Panc1 (cell line): ENCODE results near the gene PLEKHG4B. TPM values are rescaled to one million over a fixed set of nuclear protein-coding genes. Genes with fewer than 3 reads are reported as not detected.

Source experiments
- ATAC-seq: fragments of 200-7000 bp; cut with Tn5 transposase; 2 replicates; pipeline ENCODE4 v1.9.1; 2020; ENCODE audit warnings: mild to moderate bottlenecking, moderate library complexity
- BruUV-seq: library from RNA; stranded (reverse); fragments of 400-500 nt; replicated peaks from 2 replicates; lab custom pipeline; 2021; lab: Mats Ljungman, UMichigan
- CTCF ChIA-PET: fragments of 300-600 bp; sonication (Branson Sonifier 250); formaldehyde crosslinking; loops from one replicate; lab custom pipeline; 2022; ENCODE audit warnings: antibody characterized with exemption; lab: Charles Lee
- POLR2A ChIA-PET: fragments of 300-600 bp; sonication (Branson Sonifier 250); formaldehyde crosslinking; loops from one replicate; lab custom pipeline; 2022; ENCODE audit warnings: antibody characterized with exemption; lab: Charles Lee
- DNase-seq: peaks from one replicate; pipeline ENCODE4 v3.0.0-alpha.2; 2010; ENCODE audit warnings: low read depth, low spot score
- H3K27ac ChIP-seq: 2 replicates; pipeline ENCODE4 v1.5.1; 2011; ENCODE audit warnings: mild to moderate bottlenecking, low read length, inconsistent platforms
- H3K27me3 ChIP-seq: fragments of 200-500 bp; sonication (Bioruptor generic); 2 replicates; pipeline ENCODE4 v1.6.0; 2014; ENCODE audit warnings: low read length, inconsistent platforms; ENCODE audit not compliant: control insufficient read depth, insufficient read depth
- H3K36me3 ChIP-seq: fragments of 200-500 bp; sonication (Bioruptor generic); 2 replicates; pipeline ENCODE4 v1.5.1; 2014; ENCODE audit warnings: inconsistent platforms, mild to moderate bottlenecking, low read length, moderate library complexity; ENCODE audit not compliant: control insufficient read depth, insufficient read depth
- H3K4me1 ChIP-seq: 2 replicates; pipeline ENCODE4 v1.5.1; 2011; ENCODE audit warnings: inconsistent platforms, mild to moderate bottlenecking, low read length, moderate library complexity; ENCODE audit not compliant: control insufficient read depth, insufficient read depth
- H3K4me3 ChIP-seq, 2 experiments: 2 replicates each; pipeline ENCODE4 v1.5.1; 2011 to 2012; ENCODE audit warnings: low read depth in 2 of 2, low read length in 2 of 2, mild to moderate bottlenecking in 2 of 2, inconsistent platforms in 1 of 2, moderate library complexity in 1 of 2
- H3K9me3 ChIP-seq: fragments of 200-500 bp; sonication (Bioruptor generic); 2 replicates; pipeline ENCODE4 v1.5.1; 2014; ENCODE audit warnings: low read depth, mild to moderate bottlenecking, inconsistent platforms, low read length, moderate library complexity; ENCODE audit not compliant: control insufficient read depth, insufficient read depth
- CTCF ChIP-seq: fragments of 450-650 bp; IDR thresholded peaks from 2 replicates; pipeline ENCODE4 v1.5.1; 2017; ENCODE audit warnings: mild to moderate bottlenecking
- POLR2AphosphoS5 ChIP-seq: IDR thresholded peaks from 2 replicates; pipeline ENCODE4 v1.6.1; 2012; ENCODE audit warnings: mild to moderate bottlenecking, low read depth, low read length, moderate library complexity
- REST ChIP-seq, 2 experiments: IDR thresholded peaks; 2 replicates each; pipeline ENCODE4 v1.6.1; 2011 to 2012; ENCODE audit warnings: low read depth in 2 of 2, control low read depth in 1 of 2, low read length in 1 of 2, mild to moderate bottlenecking in 1 of 2, moderate library complexity in 1 of 2; ENCODE audit not compliant: insufficient read depth in 1 of 2
- SIN3A ChIP-seq: IDR thresholded peaks from 2 replicates; pipeline ENCODE4 v1.6.1; 2012; ENCODE audit warnings: low read depth, mild to moderate bottlenecking, low read length, moderate library complexity, borderline replicate concordance; ENCODE audit not compliant: insufficient read depth
- TCF7L2 ChIP-seq: IDR thresholded peaks from 2 replicates; pipeline ENCODE4 v1.6.1; 2011; ENCODE audit warnings: mild to moderate bottlenecking, low read depth, low read length, inconsistent platforms
- in situ Hi-C: cut with HindIII; loops from 2 replicates; pipeline ENCODE4 v1.10.0; 2016; ENCODE audit warnings: low sequenced_read_pairs, low pct_unique_long_range_greater_than_20kb
- intact Hi-C: fragments of 100-400 bp; cut with micrococcal nuclease; formaldehyde crosslinking; loops from one replicate; pipeline ENCODE4 v1.10.0; 2022; ENCODE audit not compliant: unreplicated experiment
- total RNA-seq: library from RNA; stranded (reverse); gene quantifications from one replicate; pipeline ENCODE4 v1.2.1, GENCODE V29; 2021; ENCODE audit not compliant: unreplicated experiment

Gene PLEKHG4B
- total RNA-seq, 1 experiment from 2014 or later = 8.9 TPM

GRCh38 chr5:174291-174600, 82.3 kb downstream of the PLEKHG4B start:
- ChIA-PET CTCF (no interaction called here), POLR2A (no interaction called here)
- intact Hi-C loops (no loop called here), in situ Hi-C loops (no loop called here)
- H3K4me3 ChIP-seq = no peak overlapping the region
- TF ChIP-seq SIN3A = no peak
- no peak for TF ChIP-seq CTCF
- TF ChIP-seq POLR2AphosphoS5 = no peak
- TF ChIP-seq REST (IDR thresholded peaks at IDR 0.05; ENCODE audit: insufficient read depth in 1 of 2, low read depth in 2 of 2, low read length in 1 of 2) = no peak
- TF ChIP-seq TCF7L2 = no peak
- H3K27me3 ChIP-seq = peaks cover 2% of the 10 kb centered on the region; the same call in 1 of the 2 replicates
- H3K27ac ChIP-seq = no peak overlapping the region
- H3K4me1 ChIP-seq = no peaks in the 10 kb centered on the region
- no peaks in the 10 kb centered on the region for H3K9me3 ChIP-seq
- DNase-seq (no peak), ATAC-seq (no peak)
- no peaks in the 10 kb centered on the region for H3K36me3 ChIP-seq
- BruUV-seq = no TSS peak

- H3K27ac ChIP-seq = no peak overlapping the region
- intact Hi-C loops (no loop called here), in situ Hi-C loops (no loop called here)
- H3K4me1 ChIP-seq = no peaks in the 10 kb centered on the region
- peaks cover 2% of the 10 kb centered on the region; the same call in 1 of the 2 replicates for H3K27me3 ChIP-seq
- ATAC-seq (no peak), DNase-seq (no peak)
- ChIA-PET POLR2A (no interaction called here), CTCF (no interaction called here)
- no peak for TF ChIP-seq POLR2AphosphoS5
- TF ChIP-seq TCF7L2 = no peak
- TF ChIP-seq SIN3A = no peak
- no peak for TF ChIP-seq CTCF
- TF ChIP-seq REST (IDR thresholded peaks at IDR 0.05; ENCODE audit: insufficient read depth in 1 of 2, low read depth in 2 of 2, low read length in 1 of 2) = no peak
- H3K4me3 ChIP-seq = no peak overlapping the region
- BruUV-seq = no TSS peak
- H3K9me3 ChIP-seq = no peaks in the 10 kb centered on the region
- H3K36me3 ChIP-seq = no peaks in the 10 kb centered on the region
These were observed 83.0 kb downstream of the PLEKHG4B start for GRCh38 chr5:174876-175465.
